HG03520 (cell line): Measurements from ENCODE around the gene KDM2B.
"Not testable (repeated sequence)": the region's sequence is repeated elsewhere in the genome, so short reads cannot be mapped to it uniquely, and the experiment has no call there.

ENCODE experiments used
- ATAC-seq: cut with Tn5 transposase; IDR thresholded peaks from one replicate; pipeline ENCODE4 v1.9.1; 2021; ENCODE audit warnings: mild to moderate bottlenecking, moderate library complexity; ENCODE audit not compliant: unreplicated experiment

KDM2B gene

GRCh38 chr12:121507984-121508383, 72.8 kb downstream of the KDM2B start:
- ATAC-seq, result no peak

GRCh38 chr12:121507245-121507644, 73.6 kb downstream of the KDM2B start:
- ATAC-seq, result no peak

DNA sequence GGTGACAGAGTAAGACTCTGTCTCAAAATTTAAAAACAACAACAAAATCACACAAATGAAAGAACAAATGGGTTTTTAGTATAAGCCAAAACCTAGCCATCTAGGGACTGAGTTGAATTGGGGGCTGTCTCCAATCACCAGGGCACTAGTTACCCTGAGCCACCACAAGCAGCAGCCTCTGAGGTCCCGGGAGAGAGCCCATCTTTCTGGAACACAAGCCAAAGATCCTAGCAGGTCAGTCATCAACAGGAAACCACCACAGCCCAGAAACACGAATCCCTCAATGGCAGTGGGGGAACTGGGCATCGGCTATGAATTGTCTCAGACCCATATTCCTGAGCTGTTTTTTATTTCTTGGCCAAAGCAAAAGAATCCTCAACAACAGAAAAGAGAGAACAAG, 75.3 kb downstream of the KDM2B start:
- ATAC-seq, result no peak

DNA sequence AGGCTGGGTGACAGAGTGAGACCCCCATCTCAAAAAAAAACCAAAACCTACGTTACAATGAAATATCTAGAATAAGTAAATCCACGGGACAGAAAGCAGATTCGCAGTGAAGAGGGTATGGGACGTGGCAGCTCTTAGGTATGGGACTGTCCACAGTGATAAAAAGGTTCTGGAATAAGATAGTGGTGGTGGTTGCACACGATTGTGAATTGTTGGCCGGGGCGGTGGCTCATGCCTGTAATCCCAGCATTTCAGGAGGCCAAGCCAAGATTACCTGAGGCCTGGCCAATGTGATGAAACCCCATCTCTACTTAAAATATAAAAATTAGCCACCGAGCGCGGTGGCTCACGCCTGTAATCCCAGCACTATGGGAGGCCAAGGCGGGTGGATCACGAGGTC, 76.3 kb downstream of the KDM2B start:
- no peak for ATAC-seq

DNA sequence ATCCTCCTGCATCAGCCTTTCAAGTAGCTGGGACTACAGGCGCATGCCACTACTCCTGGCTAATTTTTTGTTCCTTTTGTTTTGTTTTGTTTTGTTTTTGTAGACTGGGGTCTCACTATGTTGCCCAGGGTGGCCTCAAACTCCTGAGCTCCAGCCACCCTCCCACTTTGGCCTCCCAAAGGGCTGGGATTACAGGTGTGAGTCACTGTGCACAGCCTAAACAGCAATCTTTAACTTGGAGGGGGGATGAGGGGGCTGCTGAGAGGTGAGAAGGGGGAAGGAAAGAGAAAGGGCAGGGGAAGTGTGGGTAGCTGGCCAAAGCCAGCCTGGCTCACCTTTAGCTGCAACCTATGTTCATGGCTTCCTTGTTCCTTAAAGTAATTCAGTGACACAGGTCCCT, 77.4 kb downstream of the KDM2B start:
- no peak for ATAC-seq

DNA sequence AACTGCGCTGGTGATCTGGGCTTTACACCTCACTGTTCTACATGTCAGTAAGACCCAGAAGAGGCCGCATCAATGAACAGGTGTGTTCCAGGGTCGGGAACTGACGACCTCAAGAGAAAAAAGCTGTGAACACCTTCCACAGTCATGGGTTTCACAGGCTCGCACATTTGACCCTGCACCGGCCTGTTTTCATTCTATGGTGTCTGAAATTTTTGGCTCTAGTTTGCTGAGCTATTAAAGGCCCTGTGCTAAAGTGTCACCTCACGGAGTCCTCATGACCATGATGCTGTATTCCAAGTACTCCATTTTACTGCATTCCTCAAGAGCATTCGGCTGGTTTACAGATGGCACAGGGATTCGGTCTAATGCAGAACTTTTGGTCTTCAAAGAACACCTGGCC, 78.9 kb downstream of the KDM2B start:
- ATAC-seq, result no peak

GRCh38 chr12:121499929-121500793, 80.7 kb downstream of the KDM2B start:
- ATAC-seq, result no peak

GRCh38 chr12:121495746-121496145, 85.1 kb downstream of the KDM2B start:
- ATAC-seq, result no peak

DNA sequence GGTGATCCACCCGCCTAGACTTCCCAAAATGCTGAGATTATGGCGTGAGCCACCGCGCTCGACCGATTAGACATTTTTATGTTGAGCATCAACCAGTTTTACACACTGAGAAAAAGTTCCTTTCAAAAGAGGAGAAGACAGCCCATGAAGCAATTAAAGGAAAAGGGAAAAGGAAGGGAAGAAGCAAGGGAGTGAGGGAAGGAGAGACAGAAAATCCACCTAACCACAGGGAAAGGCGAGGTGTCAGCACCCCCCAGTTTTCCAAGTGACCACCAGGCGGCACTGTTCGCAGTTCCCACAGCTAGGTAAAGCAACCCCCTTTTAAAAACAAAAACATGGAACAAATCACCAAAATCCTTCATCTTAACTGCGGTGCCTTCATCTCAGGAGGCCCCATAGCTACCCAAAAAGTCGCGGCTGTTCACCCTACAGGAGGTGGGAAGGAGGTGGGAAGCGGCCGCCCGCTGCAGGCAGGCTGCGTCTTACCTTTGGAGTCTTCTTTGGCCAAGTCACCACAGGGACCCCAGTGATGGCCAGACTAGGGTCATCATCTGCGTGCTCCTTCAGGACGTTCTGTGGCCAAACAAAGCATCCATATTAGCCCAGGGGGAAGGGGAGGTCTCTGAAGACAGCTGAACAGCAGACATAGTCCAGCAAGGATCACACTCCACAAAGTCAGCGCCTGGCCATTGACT, 86.6 kb downstream of the KDM2B start:
- ATAC-seq, result no peak

GRCh38 chr12:121490401-121491281, 90.2 kb downstream of the KDM2B start:
- ATAC-seq, result no peak

DNA sequence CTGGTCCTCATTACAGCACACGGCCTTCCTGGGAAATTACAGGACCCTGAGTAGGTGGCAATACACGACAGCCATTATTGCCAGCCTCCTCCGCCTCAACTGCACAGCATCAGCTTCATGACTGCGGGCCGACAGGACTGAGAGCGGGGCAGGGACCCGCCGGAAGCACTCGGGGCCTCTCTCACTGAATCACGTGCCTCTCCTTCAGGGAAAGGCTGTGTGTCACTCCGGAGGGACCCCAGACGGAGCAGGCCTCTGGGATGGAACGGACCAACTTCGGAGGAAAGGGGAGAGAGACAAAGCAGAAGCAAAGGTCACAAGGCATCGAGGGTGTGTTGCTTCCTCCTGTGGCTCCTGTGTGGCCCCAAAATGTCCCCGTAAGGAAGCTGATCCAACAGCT, 90.9 kb downstream of the KDM2B start:
- no peak for ATAC-seq

DNA sequence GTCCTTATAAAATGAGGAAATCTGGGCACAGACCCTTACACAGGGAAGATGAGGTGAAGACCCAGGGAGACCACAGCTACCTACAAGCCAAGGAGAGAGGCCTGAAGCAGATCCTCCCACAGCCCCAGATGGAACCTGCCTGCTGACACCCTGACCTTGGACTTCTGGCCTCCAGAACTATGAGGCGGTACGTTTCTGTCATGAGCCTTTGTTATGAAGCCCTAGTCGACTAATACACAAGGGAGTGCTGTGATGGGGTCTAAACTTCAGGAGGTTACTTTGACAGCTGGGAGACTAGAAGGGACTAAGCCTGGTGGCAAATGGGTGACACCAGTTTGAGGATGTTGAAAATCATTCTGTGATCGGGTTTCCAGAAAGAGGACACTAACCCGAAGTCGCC, 95.9 kb downstream of the KDM2B start:
- no peak for ATAC-seq

- ATAC-seq, result not testable (repeated sequence)
Measured at GRCh38 chr12:121484564-121484963, 96.3 kb downstream of the KDM2B start.

DNA sequence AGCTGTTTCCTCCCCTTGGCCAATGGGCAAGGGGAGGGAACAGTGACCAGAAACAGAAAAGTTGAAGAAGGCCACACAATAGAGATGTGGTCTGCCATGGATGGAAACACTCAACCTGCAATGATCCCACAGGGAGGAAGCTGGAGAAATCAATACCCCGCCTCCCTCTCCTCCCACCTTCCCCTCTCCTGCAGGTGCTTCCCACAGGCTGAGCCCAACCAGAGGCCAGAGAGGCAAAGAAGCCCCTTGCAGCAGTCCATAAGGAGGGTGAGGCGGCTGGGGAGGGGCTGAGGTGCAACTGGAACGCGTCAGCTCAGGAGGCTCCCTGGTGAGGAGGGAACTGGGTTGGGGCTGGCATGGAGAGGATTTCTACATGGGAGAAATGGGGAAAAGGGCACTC, 96.9 kb downstream of the KDM2B start:
- ATAC-seq, result no peak

- no peak for ATAC-seq
Measured at GRCh38 chr12:121476477-121476876, 104.3 kb downstream of the KDM2B start.

DNA sequence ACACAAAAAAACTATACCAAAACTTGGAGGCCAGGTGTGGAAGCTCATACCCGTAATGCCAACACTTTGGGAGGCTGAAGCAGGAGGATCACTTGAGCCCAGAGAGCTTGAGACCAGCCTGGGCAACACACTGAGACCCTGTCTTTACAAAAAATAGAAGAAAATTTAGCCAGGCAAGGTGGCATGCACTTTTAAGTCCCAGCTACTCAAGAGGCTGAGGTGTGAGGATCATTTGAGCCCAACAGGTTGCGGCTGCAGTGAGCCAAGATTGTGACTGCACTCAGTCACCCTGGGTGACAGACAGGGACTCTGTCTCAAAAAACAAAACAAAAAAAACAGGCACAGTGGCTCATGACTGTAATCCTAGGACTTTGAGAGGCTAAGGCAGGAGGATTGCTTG, 105.5 kb downstream of the KDM2B start:
- no peak for ATAC-seq

- ATAC-seq, result no peak
Measured at GRCh38 chr12:121472150-121472905, 108.5 kb downstream of the KDM2B start.

DNA sequence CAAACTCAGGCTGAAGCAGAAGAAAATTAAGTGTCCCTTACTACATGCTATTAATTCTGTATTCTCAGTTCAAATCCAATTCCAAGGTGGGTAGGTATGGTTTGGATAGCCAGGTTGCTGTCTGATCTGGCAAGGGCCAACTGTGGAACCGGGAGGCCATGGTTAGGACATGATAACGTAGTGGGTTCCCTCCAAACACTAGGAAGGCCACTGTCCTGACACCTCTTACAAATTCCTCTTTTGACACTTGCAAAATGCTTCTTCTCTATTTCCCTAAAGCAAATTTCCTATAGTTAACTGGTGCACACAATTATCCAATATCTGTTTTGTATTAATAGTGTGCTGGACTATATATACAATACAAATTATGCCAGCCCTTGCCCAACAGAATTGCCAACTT, 110.1 kb downstream of the KDM2B start:
- ATAC-seq, result no peak

- no peak for ATAC-seq
Measured at GRCh38 chr12:121468499-121468801, 112.4 kb downstream of the KDM2B start.

DNA sequence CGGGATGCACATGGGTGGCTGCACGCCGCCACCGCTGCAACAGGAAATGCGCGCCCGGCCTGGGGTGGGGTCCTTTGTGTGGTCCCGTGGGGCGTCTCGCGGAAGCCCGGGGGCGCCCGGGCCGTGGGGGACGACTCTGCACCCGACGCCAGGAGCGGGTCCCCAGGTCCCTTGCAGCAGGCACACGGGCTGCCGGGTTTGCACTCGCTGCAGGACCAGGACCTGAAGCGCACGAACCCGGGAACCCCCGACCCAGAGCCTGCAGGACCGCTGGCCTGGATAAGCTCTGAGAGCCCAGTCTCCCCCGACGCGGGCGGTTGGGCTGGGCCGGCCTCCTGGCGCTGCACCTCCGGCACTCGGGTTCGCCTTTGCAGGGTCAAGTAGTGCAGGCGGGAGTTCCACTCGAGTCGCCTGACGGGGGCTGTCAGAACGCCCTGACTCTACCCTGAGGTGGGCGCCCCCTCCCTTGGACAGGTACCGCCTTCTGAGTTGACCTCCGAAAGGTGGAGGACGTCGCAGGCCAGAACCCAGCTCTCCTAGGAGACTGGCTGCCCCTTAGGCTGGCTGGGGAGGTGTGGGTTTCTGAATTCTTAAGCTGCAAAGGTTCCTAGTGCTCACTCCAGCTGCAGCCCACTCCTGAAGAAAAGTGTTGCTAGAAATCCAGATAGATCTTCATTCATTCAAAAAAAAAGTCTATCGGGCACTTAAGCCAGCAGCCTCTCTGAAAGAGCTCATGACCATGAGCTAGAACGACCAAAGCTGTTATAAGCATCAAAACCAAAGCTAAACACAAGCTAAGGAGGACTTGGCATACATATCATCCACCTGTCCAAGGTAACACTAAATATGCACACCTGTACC, 113.0 kb downstream of the KDM2B start:
- peak; percentile 6 for ATAC-seq
